Measurements from ENCODE around the gene INTS7.

- TF ChIP-seq CTCF (optimal IDR thresholded peaks at IDR 0.05 in 1 of 3, IDR thresholded peaks at IDR 0.05 in 1 of 3, conservative IDR thresholded peaks at IDR 0.05 in 1 of 3; ENCODE audit: extremely low read depth in 1 of 3, insufficient read depth in 2 of 3, low read length in 3 of 3) = no peak
- TF ChIP-seq EZH2 (IDR thresholded peaks at IDR 0.05; ENCODE audit: low read length) = no peak
Observed at GRCh38 chr1:211951856-211952255, 83.5 kb downstream of the INTS7 start.
